ENCODE results near the gene SLC25A34. TPM values are rescaled to one million over a fixed set of nuclear protein-coding genes. Genes with fewer than 3 reads are reported as not detected.

SLC25A34 gene
- total and polyA plus RNA-seq, 9 donors = 1.0 to 2.5 (median 1.9) TPM

DNA sequence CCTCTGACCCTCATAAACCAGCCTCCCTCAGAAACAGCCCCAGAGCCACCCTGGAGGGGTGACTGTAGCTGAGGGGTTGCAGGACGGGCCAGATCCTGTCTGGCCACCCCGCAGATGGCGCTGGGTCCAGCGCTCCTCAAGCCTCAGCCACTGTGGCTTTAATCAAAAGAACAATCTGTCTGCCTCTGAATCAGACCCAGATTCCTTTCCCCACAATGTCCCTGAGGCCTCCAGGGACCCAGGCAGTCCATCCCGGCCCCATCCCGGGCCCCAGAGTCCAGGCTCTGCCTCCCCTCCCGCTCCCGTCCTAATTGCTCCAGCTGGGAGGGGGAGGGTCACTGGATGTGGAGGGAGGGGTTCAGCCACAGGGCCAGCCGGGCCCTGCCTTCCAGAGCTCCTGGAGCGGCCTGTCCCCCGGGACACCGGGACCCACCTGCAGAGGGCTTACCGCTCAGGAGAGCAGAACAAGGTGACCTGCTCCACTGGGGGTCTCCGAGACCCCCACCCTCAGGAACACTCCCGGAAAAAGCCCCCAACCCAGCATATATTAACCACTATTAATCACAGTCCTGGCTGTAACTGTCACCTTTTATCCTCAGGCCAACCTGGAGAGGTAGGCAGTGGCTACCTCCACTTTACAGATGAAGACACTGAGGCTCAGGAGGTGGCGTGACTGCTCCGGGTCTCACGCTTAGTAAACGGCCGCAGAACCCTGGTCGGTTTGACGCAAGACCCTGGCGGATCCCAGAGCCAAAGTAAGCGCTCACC lies 21.7 kb downstream of the SLC25A34 start:
- intact Hi-C loops (cut with DNase I) = no loop called here
- H3K4me1 ChIP-seq (ENCODE audit: insufficient read depth) = peaks cover 12% of the 10 kb centered on the region
- 17 to 22% (median 19%) methylated on average over 24 of the region's 24 CpGs for WGBS, 3 donors

DNA sequence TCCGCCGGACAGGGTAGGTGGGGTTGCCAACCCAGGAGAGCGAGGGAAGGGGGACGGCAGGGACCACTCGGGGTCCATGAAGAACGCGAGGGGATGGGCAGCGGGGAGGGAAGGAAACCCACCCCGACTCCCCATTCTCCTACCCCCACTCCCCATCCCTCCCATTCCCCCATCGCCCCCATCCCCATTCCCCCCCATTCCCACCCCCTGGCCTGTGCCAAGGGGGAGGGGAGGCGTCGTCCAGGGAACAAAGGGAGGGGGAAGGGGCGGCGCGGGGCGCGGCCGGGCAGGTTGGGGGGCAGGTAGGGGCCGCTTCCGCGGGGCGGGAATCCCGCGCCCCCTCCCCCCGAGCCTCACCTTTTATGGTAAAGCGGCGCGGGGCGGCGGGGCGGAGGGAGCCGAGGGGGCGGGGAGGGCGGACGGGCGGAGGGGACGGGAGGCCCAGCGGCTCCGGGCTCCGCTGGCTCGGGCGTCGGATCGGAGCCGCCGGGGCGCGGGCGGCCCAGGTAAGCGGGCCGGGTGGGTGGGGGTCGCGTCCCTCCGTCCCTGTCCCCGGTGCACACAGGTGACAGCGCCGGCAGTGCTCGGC lies 22.4 kb downstream of the SLC25A34 start, which contains the start of gene FBLIM1:
FBLIM1 (plus strand) TSS at position 453 of the 589 bp plus-strand sequence. CDS start 6,189 bp downstream, outside the sequence.
- intact Hi-C loops (cut with DNase I) = no loop called here
- H3K4me1 ChIP-seq (ENCODE audit: insufficient read depth) = peaks cover 12% of the 10 kb centered on the region
- no peaks in the 10 kb centered on the region for H3K9me3 ChIP-seq
- DNase-seq = peak in 4 of 5 donors; percentile 62 to 74 (median 71)
- TF ChIP-seq, protein P1, sequence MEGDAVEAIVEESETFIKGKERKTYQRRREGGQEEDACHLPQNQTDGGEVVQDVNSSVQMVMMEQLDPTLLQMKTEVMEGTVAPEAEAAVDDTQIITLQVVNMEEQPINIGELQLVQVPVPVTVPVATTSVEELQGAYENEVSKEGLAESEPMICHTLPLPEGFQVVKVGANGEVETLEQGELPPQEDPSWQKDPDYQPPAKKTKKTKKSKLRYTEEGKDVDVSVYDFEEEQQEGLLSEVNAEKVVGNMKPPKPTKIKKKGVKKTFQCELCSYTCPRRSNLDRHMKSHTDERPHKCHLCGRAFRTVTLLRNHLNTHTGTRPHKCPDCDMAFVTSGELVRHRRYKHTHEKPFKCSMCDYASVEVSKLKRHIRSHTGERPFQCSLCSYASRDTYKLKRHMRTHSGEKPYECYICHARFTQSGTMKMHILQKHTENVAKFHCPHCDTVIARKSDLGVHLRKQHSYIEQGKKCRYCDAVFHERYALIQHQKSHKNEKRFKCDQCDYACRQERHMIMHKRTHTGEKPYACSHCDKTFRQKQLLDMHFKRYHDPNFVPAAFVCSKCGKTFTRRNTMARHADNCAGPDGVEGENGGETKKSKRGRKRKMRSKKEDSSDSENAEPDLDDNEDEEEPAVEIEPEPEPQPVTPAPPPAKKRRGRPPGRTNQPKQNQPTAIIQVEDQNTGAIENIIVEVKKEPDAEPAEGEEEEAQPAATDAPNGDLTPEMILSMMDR (IDR thresholded peaks at IDR 0.05) = no peak
- TF ChIP-seq POLR2A (IDR thresholded peaks at IDR 0.05) (no peak), EP300 (IDR thresholded peaks at IDR 0.05) (no peak)
- H3K27me3 ChIP-seq = no peaks in the 10 kb centered on the region
- H3K27ac ChIP-seq = peak within 1 kb of the TSS; percentile 65 to 76
- peak within 1 kb of the TSS; percentile 59 for H3K4me3 ChIP-seq
- H3K36me3 ChIP-seq = no peaks in the 10 kb centered on the region
- WGBS, 3 donors = 1 to 7% (median 2%) methylated on average over 14 to 58 of the region's 58 CpGs

More for the DNA sequence above, 21.7 kb downstream of the SLC25A34 start:
- H3K27ac ChIP-seq = peak overlapping the region; percentile 25 to 65
- DNase-seq = peak in 2 of 5 donors; percentile 47 to 63
- TF ChIP-seq, protein P1 (IDR thresholded peaks at IDR 0.05) = no peak
- TF ChIP-seq EP300 (IDR thresholded peaks at IDR 0.05) (no peak), POLR2A (IDR thresholded peaks at IDR 0.05) (no peak)
- no peaks in the 10 kb centered on the region for H3K36me3 ChIP-seq
- H3K27me3 ChIP-seq = no peaks in the 10 kb centered on the region
- H3K4me3 ChIP-seq = peak overlapping the region; percentile 59
- no peaks in the 10 kb centered on the region for H3K9me3 ChIP-seq

DNA sequence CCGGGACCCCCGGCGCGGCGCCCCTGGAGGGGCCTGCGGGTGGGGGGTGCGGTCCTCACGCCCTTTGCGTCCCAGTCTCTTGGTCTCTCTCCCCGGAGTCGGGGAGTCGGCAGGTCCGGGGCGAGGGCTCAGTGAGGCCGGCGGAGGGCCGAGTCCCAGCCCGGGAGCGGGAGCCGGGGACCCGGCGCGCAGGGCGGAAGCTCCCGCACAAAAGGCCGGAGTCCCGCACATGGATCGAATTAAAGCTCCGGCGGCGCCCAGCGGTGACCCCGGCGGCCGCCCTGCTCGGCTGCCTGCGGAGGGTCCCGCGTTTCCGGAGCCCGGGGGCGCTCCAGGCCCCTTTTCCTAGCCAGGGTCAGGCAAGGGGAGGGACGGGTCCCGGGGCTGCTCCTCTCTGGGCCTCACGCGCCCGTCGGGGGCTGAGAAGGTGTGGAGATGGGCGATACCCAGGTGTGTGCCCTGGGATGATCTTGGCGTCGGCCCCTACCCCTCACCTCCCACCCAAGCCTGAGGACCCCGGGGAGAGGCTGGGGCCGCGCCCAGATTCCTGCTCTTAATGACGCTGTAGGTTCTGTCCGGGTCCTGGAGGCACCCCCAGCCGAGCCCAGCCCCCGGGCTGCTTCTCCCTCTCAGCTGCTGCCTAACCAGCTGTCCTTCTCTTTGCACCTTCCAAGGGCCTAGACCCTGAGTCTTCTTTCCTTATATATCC lies 23.0 kb downstream of the SLC25A34 start:
- Histone ChIP-seq H3K36me3 (no peaks in the 10 kb centered on the region), H3K9me3 (no peaks in the 10 kb centered on the region), H3K27ac (peak overlapping the region; percentile 65 to 76), H3K27me3 (no peaks in the 10 kb centered on the region), H3K4me1 (ENCODE audit: insufficient read depth) (peaks cover 13% of the 10 kb centered on the region), H3K4me3 (peak overlapping the region; percentile 59)
- intact Hi-C loops (cut with DNase I) = no loop called here
- peak in 2 of 5 donors; percentile 65 to 66 for DNase-seq
- TF ChIP-seq EP300 (IDR thresholded peaks at IDR 0.05) (no peak), POLR2A (IDR thresholded peaks at IDR 0.05) (no peak)
- TF ChIP-seq, protein P1 (IDR thresholded peaks at IDR 0.05) = no peak
- WGBS, 3 donors = 1% methylated on average over 39 to 58 of the region's 58 CpGs

DNA sequence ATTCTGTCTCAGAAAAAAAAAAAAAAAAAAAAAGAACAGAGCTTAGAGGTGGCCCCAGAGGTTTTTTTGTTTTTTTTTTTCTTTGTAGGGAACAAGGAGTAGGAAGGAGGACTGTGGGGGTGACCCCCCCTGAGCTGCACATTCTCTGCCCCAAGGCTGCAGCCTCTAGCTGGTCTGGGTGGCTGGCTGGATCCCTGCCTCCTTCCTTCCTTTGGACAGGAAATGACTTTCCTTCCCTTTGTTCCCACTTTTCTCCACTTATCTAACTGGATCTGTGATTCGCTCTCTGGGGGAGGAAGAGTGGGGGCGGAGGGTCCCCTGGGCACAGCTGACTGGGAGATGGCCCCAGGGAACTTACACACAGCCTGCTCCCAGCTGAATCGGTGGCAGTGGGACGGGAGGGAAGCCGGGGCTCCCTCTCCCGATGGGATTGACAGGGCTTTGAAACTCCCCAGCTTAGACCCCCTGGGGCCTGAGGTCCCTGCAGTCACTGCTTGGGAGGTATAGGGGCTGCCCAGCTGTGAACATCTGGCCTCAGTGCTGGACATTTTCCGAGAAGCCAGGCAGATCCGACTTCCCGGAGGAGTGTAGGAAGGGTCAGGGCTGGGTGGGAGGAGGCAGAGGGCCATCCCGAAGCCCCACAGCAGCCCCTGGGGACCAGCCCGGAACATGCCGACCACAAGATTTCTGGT lies 24.6 kb downstream of the SLC25A34 start:
- WGBS, 3 donors = 3 to 7% (median 5%) methylated on average over 12 of the region's 12 CpGs
- H3K4me1 ChIP-seq (ENCODE audit: insufficient read depth) = peaks cover 14% of the 10 kb centered on the region
- peak; percentile 73 to 84 (median 75) for DNase-seq
- peak overlapping the region; percentile 24 for H3K4me3 ChIP-seq
- H3K9me3 ChIP-seq = no peaks in the 10 kb centered on the region
- intact Hi-C loops (cut with DNase I) = no loop called here
- TF ChIP-seq POLR2A (IDR thresholded peaks at IDR 0.05) = peak; percentile 25
- TF ChIP-seq, protein P1 (IDR thresholded peaks at IDR 0.05) = no peak
- H3K36me3 ChIP-seq = no peaks in the 10 kb centered on the region
- H3K27me3 ChIP-seq = no peaks in the 10 kb centered on the region
- H3K27ac ChIP-seq = peak overlapping the region; percentile 76 to 77

Measured in ovary (tissue), 9 donors.